GM13977 (cell line): ENCODE results near the gene FBXO11.

Source experiments
- DNase-seq: peaks from one replicate; pipeline ENCODE4 v3.0.0; 2012; ENCODE audit warnings: low spot score
- in situ Hi-C: fragments of 300-500 bp; cut with MboI; formaldehyde crosslinking; loops from one replicate; pipeline ENCODE4 v1.12.0; 2022; ENCODE audit warnings: low sequenced_read_pairs, low pct_unique_long_range_greater_than_20kb, mixed read lengths, inconsistent platforms; ENCODE audit not compliant: unreplicated experiment
- TF ChIP-seq, protein P1 (sequence below): IDR thresholded peaks from 2 replicates; pipeline ENCODE4 v1.5.1; 2012; ENCODE audit warnings: mild to moderate bottlenecking, control low read depth; ENCODE audit not compliant: insufficient read depth; ENCODE audit errors: extremely low read depth, missing control alignments

The FBXO11 gene

DNA sequence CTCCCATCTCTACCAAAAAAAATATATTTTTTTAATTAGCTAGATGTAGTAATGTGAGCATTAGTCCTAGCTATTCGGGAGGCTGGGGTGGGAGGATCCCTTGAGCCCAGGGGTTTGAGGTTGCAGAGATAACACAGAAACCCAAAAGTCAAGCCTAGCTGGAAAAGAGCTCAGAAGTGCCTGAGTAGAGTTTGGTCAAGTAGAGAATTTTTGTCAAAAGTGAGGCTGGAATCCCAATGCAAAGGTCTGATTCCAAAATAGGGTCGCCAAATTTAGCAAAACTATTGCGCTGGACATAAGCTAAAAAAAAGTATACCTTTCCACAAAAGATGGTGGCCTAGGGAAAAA lies 138.8 kb downstream of the FBXO11 start:
- in situ Hi-C loops, result no loop called here
- no peak for DNase-seq
- TF ChIP-seq, protein P1, sequence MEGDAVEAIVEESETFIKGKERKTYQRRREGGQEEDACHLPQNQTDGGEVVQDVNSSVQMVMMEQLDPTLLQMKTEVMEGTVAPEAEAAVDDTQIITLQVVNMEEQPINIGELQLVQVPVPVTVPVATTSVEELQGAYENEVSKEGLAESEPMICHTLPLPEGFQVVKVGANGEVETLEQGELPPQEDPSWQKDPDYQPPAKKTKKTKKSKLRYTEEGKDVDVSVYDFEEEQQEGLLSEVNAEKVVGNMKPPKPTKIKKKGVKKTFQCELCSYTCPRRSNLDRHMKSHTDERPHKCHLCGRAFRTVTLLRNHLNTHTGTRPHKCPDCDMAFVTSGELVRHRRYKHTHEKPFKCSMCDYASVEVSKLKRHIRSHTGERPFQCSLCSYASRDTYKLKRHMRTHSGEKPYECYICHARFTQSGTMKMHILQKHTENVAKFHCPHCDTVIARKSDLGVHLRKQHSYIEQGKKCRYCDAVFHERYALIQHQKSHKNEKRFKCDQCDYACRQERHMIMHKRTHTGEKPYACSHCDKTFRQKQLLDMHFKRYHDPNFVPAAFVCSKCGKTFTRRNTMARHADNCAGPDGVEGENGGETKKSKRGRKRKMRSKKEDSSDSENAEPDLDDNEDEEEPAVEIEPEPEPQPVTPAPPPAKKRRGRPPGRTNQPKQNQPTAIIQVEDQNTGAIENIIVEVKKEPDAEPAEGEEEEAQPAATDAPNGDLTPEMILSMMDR, result no peak

- TF ChIP-seq, protein P1, result no peak
- in situ Hi-C loops, result no loop called here
- no peak for DNase-seq
Observed at GRCh38 chr2:47751856-47752414, 154.4 kb downstream of the FBXO11 start.

GRCh38 chr2:47747878-47748277 lies 158.4 kb downstream of the FBXO11 start:
- TF ChIP-seq, protein P1, result no peak
- no peak for DNase-seq
- in situ Hi-C loops, result no loop called here

DNA sequence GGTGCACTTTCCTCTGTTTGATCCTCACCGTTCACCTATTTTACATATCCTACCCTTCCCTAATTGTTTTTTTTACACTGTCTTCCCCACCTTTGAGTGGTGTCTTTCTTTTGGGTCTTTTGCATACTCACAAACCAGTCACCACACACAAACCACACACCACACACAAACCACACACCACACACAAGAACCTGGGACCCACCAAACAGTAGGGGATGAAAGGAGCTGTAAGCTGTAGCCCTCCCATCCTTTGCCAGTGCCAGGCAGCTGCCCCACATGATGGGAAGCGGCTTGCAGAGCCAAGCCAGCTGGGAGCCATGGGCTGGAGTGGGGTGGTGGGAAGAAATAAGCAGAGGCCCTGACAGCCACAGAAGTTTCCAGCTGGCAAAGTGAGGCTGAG lies 162.2 kb downstream of the FBXO11 start:
- DNase-seq, result no peak
- in situ Hi-C loops, result no loop called here

DNA sequence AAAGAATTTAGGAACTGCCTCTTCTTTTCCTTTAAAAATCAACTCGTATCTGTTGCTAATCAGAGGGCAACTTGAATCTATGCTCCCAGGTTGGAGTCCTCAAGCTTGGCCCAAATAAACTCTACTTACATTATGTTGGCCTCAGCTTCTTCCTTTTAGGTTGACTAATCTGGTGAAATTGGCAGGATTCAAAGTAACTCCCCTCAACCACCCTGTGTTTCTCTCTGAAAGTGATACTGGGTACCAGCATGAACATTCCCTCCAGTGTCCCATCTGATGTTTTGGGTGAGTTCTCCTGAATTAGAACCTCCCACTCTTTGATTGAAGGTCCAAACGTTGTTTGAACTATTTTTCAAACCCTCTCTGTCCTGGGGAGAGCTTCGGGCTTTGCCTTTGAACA lies 164.7 kb downstream of the FBXO11 start:
- TF ChIP-seq, protein P1, result no peak
- in situ Hi-C loops, result no loop called here
- DNase-seq, result no peak

More for the DNA sequence above, 162.2 kb downstream of the FBXO11 start:
- TF ChIP-seq, protein P1, result no peak

GRCh38 chr2:47741101-47741500 lies 165.2 kb downstream of the FBXO11 start:
- TF ChIP-seq, protein P1, result no peak
- in situ Hi-C loops, result no loop called here

More at GRCh38 chr2:47741101-47741500, 165.2 kb downstream of the FBXO11 start:
- no peak for DNase-seq
